ENCODE data around the gene KLHL29. TPM values are rescaled to one million over a fixed set of nuclear protein-coding genes. Genes with fewer than 3 reads are reported as not detected.

Gene KLHL29
- total RNA-seq, 1 experiment from 2014 or later = 7.7 TPM

- Histone ChIP-seq H3K27me3 (ENCODE audit: control insufficient read depth, insufficient read depth, low read length) (no peaks in the 10 kb centered on the region), H3K27ac (ENCODE audit: low read length) (no peak overlapping the region)
- peak; percentile 46; the same call in 1 of the 2 replicates for ATAC-seq
Measured at GRCh38 chr2:23480957-23481797, 96.2 kb downstream of the KLHL29 start.

GRCh38 chr2:23482188-23482587 is 97.2 kb downstream of the KLHL29 start:
- no peaks in the 10 kb centered on the region for H3K36me3 ChIP-seq (ENCODE audit: control insufficient read depth, insufficient read depth, low read length)
- ATAC-seq (no peak), DNase-seq (ENCODE audit: low read depth, low spot score) (no peak)
- H3K4me3 ChIP-seq (ENCODE audit: low read depth in 2 of 2, low read length in 2 of 2) = no peak overlapping the region
- no peaks in the 10 kb centered on the region for H3K27me3 ChIP-seq (ENCODE audit: control insufficient read depth, insufficient read depth, low read length)
- ChIA-PET POLR2A (no interaction called here), CTCF (interaction anchor here (0.6 kb wide), 1 partner anchor 790 kb away, joined by 3 read pairs; no protein-coding TSS in a partner anchor)
- no peaks in the 10 kb centered on the region for H3K9me3 ChIP-seq (ENCODE audit: control insufficient read depth, insufficient read depth, low read depth, low read length)
- no peaks in the 10 kb centered on the region; the same call in 1 of the 2 replicates for H3K4me1 ChIP-seq (ENCODE audit: control insufficient read depth, insufficient read depth, low read length)
- no peak overlapping the region for H3K27ac ChIP-seq (ENCODE audit: low read length)
- TF ChIP-seq POLR2AphosphoS5 (IDR thresholded peaks at IDR 0.05; ENCODE audit: low read depth, low read length) (no peak), TCF7L2 (IDR thresholded peaks at IDR 0.05; ENCODE audit: low read depth, low read length) (no peak), SIN3A (IDR thresholded peaks at IDR 0.05; ENCODE audit: borderline replicate concordance, insufficient read depth, low read depth, low read length) (no peak), REST (IDR thresholded peaks at IDR 0.05; ENCODE audit: insufficient read depth in 1 of 2, low read depth in 2 of 2, low read length in 1 of 2) (no peak)
- TF ChIP-seq, protein P1, sequence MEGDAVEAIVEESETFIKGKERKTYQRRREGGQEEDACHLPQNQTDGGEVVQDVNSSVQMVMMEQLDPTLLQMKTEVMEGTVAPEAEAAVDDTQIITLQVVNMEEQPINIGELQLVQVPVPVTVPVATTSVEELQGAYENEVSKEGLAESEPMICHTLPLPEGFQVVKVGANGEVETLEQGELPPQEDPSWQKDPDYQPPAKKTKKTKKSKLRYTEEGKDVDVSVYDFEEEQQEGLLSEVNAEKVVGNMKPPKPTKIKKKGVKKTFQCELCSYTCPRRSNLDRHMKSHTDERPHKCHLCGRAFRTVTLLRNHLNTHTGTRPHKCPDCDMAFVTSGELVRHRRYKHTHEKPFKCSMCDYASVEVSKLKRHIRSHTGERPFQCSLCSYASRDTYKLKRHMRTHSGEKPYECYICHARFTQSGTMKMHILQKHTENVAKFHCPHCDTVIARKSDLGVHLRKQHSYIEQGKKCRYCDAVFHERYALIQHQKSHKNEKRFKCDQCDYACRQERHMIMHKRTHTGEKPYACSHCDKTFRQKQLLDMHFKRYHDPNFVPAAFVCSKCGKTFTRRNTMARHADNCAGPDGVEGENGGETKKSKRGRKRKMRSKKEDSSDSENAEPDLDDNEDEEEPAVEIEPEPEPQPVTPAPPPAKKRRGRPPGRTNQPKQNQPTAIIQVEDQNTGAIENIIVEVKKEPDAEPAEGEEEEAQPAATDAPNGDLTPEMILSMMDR (IDR thresholded peaks at IDR 0.05) = no peak
- no TSS peak for BruUV-seq (replicated peaks)
- intact Hi-C loops (cut with micrococcal nuclease; ENCODE audit: unreplicated experiment) = no loop called here
- in situ Hi-C loops (cut with HindIII; ENCODE audit: low pct_unique_long_range_greater_than_20kb, low sequenced_read_pairs) = no loop called here

More at GRCh38 chr2:23480957-23481797, 96.2 kb downstream of the KLHL29 start:
- no peaks in the 10 kb centered on the region for H3K36me3 ChIP-seq (ENCODE audit: control insufficient read depth, insufficient read depth, low read length)
- no peaks in the 10 kb centered on the region; the same call in 1 of the 2 replicates for H3K4me1 ChIP-seq (ENCODE audit: control insufficient read depth, insufficient read depth, low read length)
- intact Hi-C loops (cut with micrococcal nuclease; ENCODE audit: unreplicated experiment) (no loop called here), in situ Hi-C loops (cut with HindIII; ENCODE audit: low pct_unique_long_range_greater_than_20kb, low sequenced_read_pairs) (no loop called here)
- POLR2A ChIA-PET = no interaction called here
- H3K4me3 ChIP-seq (ENCODE audit: low read depth in 2 of 2, low read length in 2 of 2) = no peak overlapping the region
- H3K9me3 ChIP-seq (ENCODE audit: control insufficient read depth, insufficient read depth, low read depth, low read length) = no peaks in the 10 kb centered on the region
- TF ChIP-seq POLR2AphosphoS5 (IDR thresholded peaks at IDR 0.05; ENCODE audit: low read depth, low read length) (no peak), REST (IDR thresholded peaks at IDR 0.05; ENCODE audit: insufficient read depth in 1 of 2, low read depth in 2 of 2, low read length in 1 of 2) (no peak), TCF7L2 (IDR thresholded peaks at IDR 0.05; ENCODE audit: low read depth, low read length) (no peak), SIN3A (IDR thresholded peaks at IDR 0.05; ENCODE audit: borderline replicate concordance, insufficient read depth, low read depth, low read length) (no peak)
- TF ChIP-seq, protein P1 (IDR thresholded peaks at IDR 0.05) = no peak
- BruUV-seq (replicated peaks) = no TSS peak
- CTCF ChIA-PET = no interaction called here
- peak; percentile 63 for DNase-seq (ENCODE audit: low read depth, low spot score)

All from Panc1 (cell line).